GM19025 (cell line): ENCODE measurements around the gene MME.

Source experiments
- ATAC-seq: cut with Tn5 transposase; IDR thresholded peaks from one replicate; pipeline ENCODE4 v1.9.1; 2021; ENCODE audit warnings: mild to moderate bottlenecking, low read depth, moderate library complexity; ENCODE audit not compliant: unreplicated experiment

Gene MME

GRCh38 chr3:155079746-155080487 lies at the start of gene MME:
TSS of gene MME (plus strand) at chr3:155080319. CDS start at chr3:155084168, 3,849 bp downstream.
- ATAC-seq = no peak

GRCh38 chr3:155031186-155031585 lies 48.9 kb upstream of the MME start:
- ATAC-seq = no peak

GRCh38 chr3:155032918-155033317 lies 47.2 kb upstream of the MME start:
- no peak for ATAC-seq

GRCh38 chr3:155034786-155035185 lies 45.3 kb upstream of the MME start:
- no peak for ATAC-seq

GRCh38 chr3:155035553-155035952 lies 44.6 kb upstream of the MME start:
- ATAC-seq = no peak

- ATAC-seq = no peak
Measured at GRCh38 chr3:155037508-155038202, 42.5 kb upstream of the MME start.

- ATAC-seq = no peak
Measured at GRCh38 chr3:155038203-155038554, 41.9 kb upstream of the MME start.

GRCh38 chr3:155046935-155047334 lies 33.2 kb upstream of the MME start:
- ATAC-seq = no peak

GRCh38 chr3:155047672-155048071 lies 32.4 kb upstream of the MME start:
- ATAC-seq = no peak

GRCh38 chr3:155049959-155050358 lies 30.2 kb upstream of the MME start:
- ATAC-seq = no peak

- no peak for ATAC-seq
Measured at GRCh38 chr3:155052470-155052869, 27.6 kb upstream of the MME start.

- no peak for ATAC-seq
Measured at GRCh38 chr3:155053756-155054155, 26.4 kb upstream of the MME start.

GRCh38 chr3:155064920-155065319 lies 15.2 kb upstream of the MME start:
- no peak for ATAC-seq

GRCh38 chr3:155065537-155065936 lies 14.6 kb upstream of the MME start:
- ATAC-seq = no peak

- ATAC-seq = no peak
Measured at GRCh38 chr3:155069729-155070128, 10.4 kb upstream of the MME start.

GRCh38 chr3:155070316-155070715 lies 9.8 kb upstream of the MME start:
- no peak for ATAC-seq

- ATAC-seq = no peak
Measured at GRCh38 chr3:155070932-155071387, 9.2 kb upstream of the MME start.

- no peak for ATAC-seq
Measured at GRCh38 chr3:155075200-155075599, 4.9 kb upstream of the MME start.

- ATAC-seq = no peak
Measured at GRCh38 chr3:155076888-155077287, 3.2 kb upstream of the MME start.

- no peak for ATAC-seq
Measured at GRCh38 chr3:155078711-155079467, 1.2 kb upstream of the MME start.

- ATAC-seq = no peak
Measured at GRCh38 chr3:155079468-155079745, 712 bp upstream of the MME start.

GRCh38 chr3:155080692-155081091 lies 573 bp downstream of the MME start:
- no peak for ATAC-seq
